ENCODE measurements around the gene CHURC1. TPM values are rescaled to one million over a fixed set of nuclear protein-coding genes. Genes with fewer than 3 reads are reported as not detected.
A peak's percentile ranks its signal among the peaks of the same experiment; 100 is the strongest.

Gene CHURC1
- total RNA-seq, 4 donors from 2014 or later: 67.0 to 138 (median 107) TPM

DNA sequence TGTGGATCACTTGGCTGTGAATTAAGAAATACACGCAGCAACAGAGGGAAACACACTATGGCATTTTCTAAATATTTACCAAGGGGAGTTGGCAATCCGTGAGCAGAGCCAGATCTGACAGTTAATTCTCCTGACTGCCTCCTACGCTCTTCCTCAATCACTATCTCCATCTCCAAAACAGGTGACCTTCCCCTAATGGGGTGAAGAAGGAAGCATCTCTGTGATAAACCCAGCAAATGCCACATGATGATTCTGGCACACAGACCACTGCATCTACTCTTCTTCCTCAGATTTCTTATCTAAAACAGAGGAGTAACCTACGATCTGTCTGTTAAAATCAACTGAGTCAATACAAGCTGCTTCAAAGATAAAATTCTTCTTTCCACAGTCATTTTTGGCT is 38.9 kb upstream of the CHURC1 start:
- H3K4me1 ChIP-seq: peaks cover 8 to 16% (median 15%) of the 10 kb centered on the region in 4 donors
- no peaks in the 10 kb centered on the region for H3K36me3 ChIP-seq
- intact Hi-C loops (cut with DNase I): no loop called here
- H3K4me3 ChIP-seq: no peak overlapping the region
- 74% methylated on average over 4 of the region's 4 CpGs for WGBS
- H3K27ac ChIP-seq (replicated peaks in 1 of 4): no peak overlapping the region
- peak; percentile 12 for DNase-seq (ENCODE audit: extremely low spot score)
- peaks cover 0 to 34% (median 18%) of the 10 kb centered on the region in 4 donors for H3K27me3 ChIP-seq
- TF ChIP-seq EP300 (IDR thresholded peaks at IDR 0.05): no peak
- TF ChIP-seq POLR2AphosphoS5 (IDR thresholded peaks at IDR 0.05): no peak
- TF ChIP-seq, protein P1, sequence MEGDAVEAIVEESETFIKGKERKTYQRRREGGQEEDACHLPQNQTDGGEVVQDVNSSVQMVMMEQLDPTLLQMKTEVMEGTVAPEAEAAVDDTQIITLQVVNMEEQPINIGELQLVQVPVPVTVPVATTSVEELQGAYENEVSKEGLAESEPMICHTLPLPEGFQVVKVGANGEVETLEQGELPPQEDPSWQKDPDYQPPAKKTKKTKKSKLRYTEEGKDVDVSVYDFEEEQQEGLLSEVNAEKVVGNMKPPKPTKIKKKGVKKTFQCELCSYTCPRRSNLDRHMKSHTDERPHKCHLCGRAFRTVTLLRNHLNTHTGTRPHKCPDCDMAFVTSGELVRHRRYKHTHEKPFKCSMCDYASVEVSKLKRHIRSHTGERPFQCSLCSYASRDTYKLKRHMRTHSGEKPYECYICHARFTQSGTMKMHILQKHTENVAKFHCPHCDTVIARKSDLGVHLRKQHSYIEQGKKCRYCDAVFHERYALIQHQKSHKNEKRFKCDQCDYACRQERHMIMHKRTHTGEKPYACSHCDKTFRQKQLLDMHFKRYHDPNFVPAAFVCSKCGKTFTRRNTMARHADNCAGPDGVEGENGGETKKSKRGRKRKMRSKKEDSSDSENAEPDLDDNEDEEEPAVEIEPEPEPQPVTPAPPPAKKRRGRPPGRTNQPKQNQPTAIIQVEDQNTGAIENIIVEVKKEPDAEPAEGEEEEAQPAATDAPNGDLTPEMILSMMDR (IDR thresholded peaks at IDR 0.05): no peak
- TF ChIP-seq POLR2A (IDR thresholded peaks at IDR 0.05; ENCODE audit: low read depth): no peak
- no peaks in the 10 kb centered on the region for H3K9me3 ChIP-seq

DNA sequence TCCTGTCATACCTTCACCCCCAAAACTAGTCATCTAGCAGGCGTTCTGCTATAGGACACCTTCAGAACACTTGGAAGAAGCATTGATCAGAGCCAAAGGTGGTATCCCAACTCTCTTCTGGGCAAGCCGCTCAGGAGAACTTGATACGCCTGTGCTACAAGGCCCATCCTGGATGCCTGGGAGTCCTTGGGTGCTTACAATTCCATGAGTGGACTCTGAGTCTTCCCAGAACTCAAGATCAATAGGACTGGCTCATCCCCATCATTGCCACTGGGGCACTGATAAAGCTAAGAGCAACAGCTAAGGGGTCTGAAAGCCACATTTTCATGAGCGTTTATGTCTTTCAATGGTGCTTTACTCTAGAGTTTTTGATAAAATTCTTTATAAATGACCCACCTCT is 36.4 kb upstream of the CHURC1 start:
- TF ChIP-seq POLR2A (IDR thresholded peaks at IDR 0.05; ENCODE audit: low read depth) (no peak), EP300 (IDR thresholded peaks at IDR 0.05) (no peak)
- TF ChIP-seq, protein P1 (IDR thresholded peaks at IDR 0.05): no peak
- H3K9me3 ChIP-seq: no peaks in the 10 kb centered on the region
- H3K36me3 ChIP-seq: no peaks in the 10 kb centered on the region
- H3K27me3 ChIP-seq: peaks cover 6 to 54% (median 30%) of the 10 kb centered on the region in 4 donors
- no peak overlapping the region for H3K4me3 ChIP-seq
- peak; percentile 57 for DNase-seq (ENCODE audit: extremely low spot score)
- H3K4me1 ChIP-seq: peaks cover 13 to 22% (median 21%) of the 10 kb centered on the region in 4 donors
- no peak overlapping the region for H3K27ac ChIP-seq (replicated peaks in 1 of 4)
- intact Hi-C loops (cut with DNase I): no loop called here
- 94% methylated on average over 4 of the region's 4 CpGs for WGBS

DNA sequence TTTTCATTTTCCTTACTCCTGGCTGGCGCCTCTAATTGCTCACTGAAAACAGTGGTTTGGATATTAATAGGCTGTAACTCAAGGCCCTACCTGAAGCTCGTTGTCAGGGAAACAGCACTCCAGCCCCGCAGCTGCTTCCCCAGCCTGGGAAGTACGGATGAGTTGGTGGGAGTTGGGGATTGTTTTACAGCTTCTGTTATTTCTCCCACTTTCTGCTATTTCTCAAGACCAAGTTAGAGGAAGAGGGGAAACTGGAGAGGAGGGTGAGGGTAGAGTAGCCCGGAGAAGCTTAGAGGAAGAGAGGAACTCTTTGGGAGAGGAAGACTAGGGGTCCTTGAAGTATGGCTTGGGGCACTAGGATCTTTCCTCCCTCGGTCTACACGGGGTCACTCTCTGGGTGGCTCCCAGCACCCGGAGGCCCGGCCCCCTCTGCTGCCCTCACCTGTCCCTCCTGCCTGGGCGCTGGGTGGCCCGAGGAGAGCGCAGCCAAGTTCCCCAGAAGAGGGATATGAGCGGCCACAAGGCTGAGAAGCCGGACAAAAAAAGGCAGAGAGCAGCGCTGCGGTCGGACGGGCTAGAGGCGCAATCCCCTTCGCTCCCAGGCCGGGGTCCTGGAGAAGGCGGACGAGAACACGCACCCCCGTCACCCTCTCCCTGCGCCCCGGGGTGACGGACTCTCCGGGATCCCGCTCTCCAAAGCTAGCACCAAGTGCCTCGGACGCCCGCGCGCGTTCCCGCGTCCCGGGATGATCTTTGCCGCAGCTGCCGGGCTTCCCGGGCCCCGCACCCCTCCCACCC is 35.2 kb upstream of the CHURC1 start:
- WGBS: 22% methylated on average over 14 of the region's 43 CpGs
- intact Hi-C loops (cut with DNase I): no loop called here
- Histone ChIP-seq H3K27me3 (peaks cover 6 to 54% (median 30%) of the 10 kb centered on the region in 4 donors), H3K4me3 (peak overlapping the region; percentile 59 to 69 (median 65)), H3K4me1 (peaks cover 13 to 22% (median 21%) of the 10 kb centered on the region in 4 donors), H3K9me3 (no peaks in the 10 kb centered on the region), H3K27ac (replicated peaks in 1 of 4) (no peak overlapping the region), H3K36me3 (no peaks in the 10 kb centered on the region)
- no peak for TF ChIP-seq POLR2A (IDR thresholded peaks at IDR 0.05; ENCODE audit: low read depth)
- TF ChIP-seq EP300 (IDR thresholded peaks at IDR 0.05): no peak
- TF ChIP-seq, protein P1 (IDR thresholded peaks at IDR 0.05): no peak
- no peak for TF ChIP-seq POLR2AphosphoS5 (IDR thresholded peaks at IDR 0.05)
- peak; percentile 87 for DNase-seq (ENCODE audit: extremely low spot score)

DNA sequence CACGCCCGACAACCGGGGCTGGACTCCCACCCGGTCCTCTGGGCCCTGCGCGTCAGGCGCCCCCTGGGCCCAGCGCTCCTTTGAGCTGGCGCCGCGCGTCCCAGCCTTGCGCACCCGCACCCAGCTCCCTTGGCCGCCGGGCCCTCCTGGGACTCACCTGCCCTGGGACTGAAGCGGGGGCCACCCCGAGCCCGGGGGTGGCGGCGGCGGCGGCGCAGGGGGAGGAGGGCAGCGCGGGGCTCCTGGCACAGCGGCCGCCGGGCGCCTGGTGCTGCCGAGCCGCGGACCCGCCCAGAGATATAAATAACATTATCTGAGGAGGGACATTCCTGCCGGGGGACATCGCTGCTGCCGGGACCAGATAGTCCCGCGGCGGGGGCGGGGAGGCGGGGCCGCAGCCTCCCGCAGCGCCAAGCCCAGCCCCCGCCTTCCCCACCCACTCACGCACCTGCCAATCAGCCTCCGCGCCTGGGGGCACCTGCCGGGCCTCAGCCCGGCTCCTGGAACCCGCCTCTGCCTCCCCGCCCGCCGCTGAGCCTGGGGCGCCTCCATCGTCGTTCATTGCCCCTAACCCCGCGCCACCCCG is 34.5 kb upstream of the CHURC1 start, which contains the start of gene SPTB:
Gene SPTB, minus strand, starts transcription at position 273 of the 586 bp plus-strand sequence. CDS start 56,813 bp downstream, outside the sequence.
- WGBS: 0% methylated on average over 3 of the region's 61 CpGs
- intact Hi-C loops (cut with DNase I): no loop called here
- no peaks in the 10 kb centered on the region for H3K36me3 ChIP-seq
- H3K27ac ChIP-seq (replicated peaks in 1 of 4): peak within 1 kb of the TSS in 1 of 4 donors; percentile 10
- DNase-seq (ENCODE audit: extremely low spot score): peak; percentile 90
- H3K4me3 ChIP-seq: peak within 1 kb of the TSS; percentile 59 to 69 (median 65)
- TF ChIP-seq, protein P1 (IDR thresholded peaks at IDR 0.05): no peak
- no peak for TF ChIP-seq EP300 (IDR thresholded peaks at IDR 0.05)
- no peak for TF ChIP-seq POLR2AphosphoS5 (IDR thresholded peaks at IDR 0.05)
- TF ChIP-seq POLR2A (IDR thresholded peaks at IDR 0.05; ENCODE audit: low read depth): no peak
- H3K4me1 ChIP-seq: peaks cover 13 to 22% (median 21%) of the 10 kb centered on the region in 4 donors
- H3K27me3 ChIP-seq: peaks cover 6 to 54% (median 30%) of the 10 kb centered on the region in 4 donors
- H3K9me3 ChIP-seq: no peaks in the 10 kb centered on the region

All from esophagus muscularis mucosa (tissue), 4 donors.